HCT116 (cell line): ENCODE measurements around the gene TARS3. TPM values are rescaled to one million over a fixed set of nuclear protein-coding genes. Genes with fewer than 3 reads are reported as not detected.
A peak's percentile ranks its signal among the peaks of the same experiment; 100 is the strongest.

Experiments
- ATAC-seq: fragments of 200-7000 bp; cut with Tn5 transposase; 2 replicates; pipeline ENCODE4 v1.9.1; 2020; ENCODE audit warnings: mild to moderate bottlenecking, moderate library complexity
- BruUV-seq: library from RNA; stranded (reverse); fragments of 400-500 nt; replicated peaks from 2 replicates; lab custom pipeline; 2021; lab: Mats Ljungman, UMichigan
- CTCF ChIA-PET: fragments of 300-600 bp; sonication (Branson Sonifier 250); formaldehyde crosslinking; loops from one replicate; lab custom pipeline; 2021; ENCODE audit warnings: antibody characterized with exemption; lab: Charles Lee
- POLR2A ChIA-PET: fragments of 300-600, 350-600 bp; sonication (Branson Sonifier 250); formaldehyde crosslinking; loops from one replicate; lab custom pipeline; 2021; ENCODE audit warnings: antibody characterized with exemption; lab: Charles Lee
- RAD21 ChIA-PET, 2 experiments: fragments of 300-600 bp; sonication (Branson Sonifier 250); formaldehyde crosslinking; loops; one replicate each; lab custom pipeline; 2023; ENCODE audit warnings: low total read pairs in 2 of 2; ENCODE audit not compliant: uncharacterized antibody in 2 of 2, unreplicated experiment in 2 of 2, low non-redundant PET in 1 of 2; lab: Charles Lee
- DNase-seq: peaks from one replicate; pipeline ENCODE4 v3.0.0-alpha.2; 2010; ENCODE audit warnings: low read depth, low spot score
- H2AFZ ChIP-seq: fragments of 200-600 bp; shearing (Covaris generic), sonication (generic); 2 replicates; pipeline ENCODE4 v1.6.1; 2017; ENCODE audit warnings: low read depth, mixed run types, mixed read lengths, antibody characterized with exemption, low read length; ENCODE audit not compliant: poor library complexity, severe bottlenecking
- H3K27ac ChIP-seq: 2 replicates; pipeline ENCODE4 v1.5.1; 2012; ENCODE audit warnings: low read depth, low read length
- H3K27me3 ChIP-seq: fragments of 200-600 bp; sonication (generic); 2 replicates; pipeline ENCODE4 v1.6.1; 2016; ENCODE audit warnings: mixed run types, low read length, mixed read lengths; ENCODE audit not compliant: insufficient read depth
- H3K36me3 ChIP-seq, 2 experiments: fragments of 200-500 bp in 1 of 2; fragments of 200-600 bp in 1 of 2; sonication (Bioruptor generic) in 1 of 2; sonication (generic) in 1 of 2; 2 replicates each; pipeline versions ENCODE4 v1.5.1 to v1.6.1; 2014 to 2016; ENCODE audit warnings: low read length in 2 of 2, inconsistent platforms in 1 of 2, mixed read lengths in 1 of 2, mixed run types in 1 of 2; ENCODE audit not compliant: insufficient read depth in 2 of 2, control insufficient read depth in 1 of 2
- H3K4me1 ChIP-seq, 2 experiments: fragments of 200-600 bp in 1 of 2; sonication (generic) in 1 of 2; 2 replicates each; pipeline versions ENCODE4 v1.5.1 to v1.6.1; 2012 to 2017; ENCODE audit warnings: low read length in 2 of 2, inconsistent platforms in 1 of 2, mild to moderate bottlenecking in 1 of 2, mixed read lengths in 1 of 2, mixed run types in 1 of 2, moderate library complexity in 1 of 2; ENCODE audit not compliant: insufficient read depth in 2 of 2, control insufficient read depth in 1 of 2
- H3K4me2 ChIP-seq: fragments of 200-600 bp; sonication (generic); 2 replicates; pipeline ENCODE4 v1.6.1; 2017; ENCODE audit warnings: mixed run types, low read length, mixed read lengths
- H3K4me3 ChIP-seq, 2 experiments: fragments of 200-600 bp in 1 of 2; sonication (generic) in 1 of 2; replicated peaks in 1 of 2; 2 replicates each; pipeline ENCODE4 v1.5.1; 2011 to 2016; ENCODE audit warnings: low read length in 2 of 2, control low read depth in 1 of 2, low read depth in 1 of 2, mild to moderate bottlenecking in 1 of 2, mixed read lengths in 1 of 2, mixed run types in 1 of 2
- H3K79me2 ChIP-seq: fragments of 200-600 bp; sonication (generic); 2 replicates; pipeline ENCODE4 v1.6.1; 2017; ENCODE audit warnings: mild to moderate bottlenecking, mixed run types, low read length, moderate library complexity, mixed read lengths; ENCODE audit not compliant: insufficient read depth
- H3K9ac ChIP-seq: fragments of 200-600 bp; sonication (generic); 2 replicates; pipeline ENCODE4 v1.6.1; 2016; ENCODE audit warnings: low read length, mixed read lengths
- H3K9me2 ChIP-seq: fragments of 200-600 bp; sonication (generic), shearing (Covaris generic); 2 replicates; pipeline ENCODE4 v1.6.1; 2017; ENCODE audit warnings: mixed run types, mild to moderate bottlenecking, moderate library complexity; ENCODE audit not compliant: insufficient read depth
- H3K9me3 ChIP-seq, 2 experiments: fragments of 200-500 bp in 1 of 2; fragments of 200-600 bp in 1 of 2; sonication (Bioruptor generic) in 1 of 2; sonication (generic) in 1 of 2; 2 replicates each; pipeline ENCODE4 v1.6.1; 2014 to 2017; ENCODE audit warnings: low read length in 2 of 2, mixed read lengths in 2 of 2, inconsistent platforms in 1 of 2, low read depth in 1 of 2, mild to moderate bottlenecking in 1 of 2, mixed run types in 1 of 2, moderate library complexity in 1 of 2; ENCODE audit not compliant: control insufficient read depth in 1 of 2, insufficient read depth in 1 of 2
- H4K20me1 ChIP-seq: fragments of 200-600 bp; sonication (generic), shearing (Covaris generic); 2 replicates; pipeline ENCODE4 v1.6.1; 2017; ENCODE audit warnings: mixed run types, mild to moderate bottlenecking, moderate library complexity; ENCODE audit not compliant: insufficient read depth
- CTCF ChIP-seq, 3 experiments: fragments of 200-600 bp in 1 of 3; sonication (generic) in 1 of 3; IDR thresholded peaks in 2 of 3; conservative IDR thresholded peaks in 1 of 3; 2 replicates each; pipeline ENCODE4 v1.5.1; 2012 to 2017; ENCODE audit warnings: low read depth in 2 of 3, low read length in 2 of 3, antibody characterized with exemption in 1 of 3, borderline replicate concordance in 1 of 3, control low read depth in 1 of 3, mild to moderate bottlenecking in 1 of 3, mixed read lengths in 1 of 3, mixed run types in 1 of 3, moderate library complexity in 1 of 3; ENCODE audit not compliant: insufficient read depth in 1 of 3
- ELF1 ChIP-seq: IDR thresholded peaks from 2 replicates; pipeline ENCODE4 v1.6.1; 2012; ENCODE audit warnings: low read depth, borderline replicate concordance
- EZH2 ChIP-seq: fragments of 200-600 bp; sonication (generic); IDR thresholded peaks from 2 replicates; pipeline ENCODE4 v1.6.1; 2017; ENCODE audit warnings: antibody characterized with exemption, mixed run types
- EZH2phosphoT487 ChIP-seq: fragments of 200-600 bp; IDR thresholded peaks from 2 replicates; pipeline ENCODE4 v1.6.1; 2018; ENCODE audit warnings: antibody characterized with exemption, borderline replicate concordance
- JUND ChIP-seq: IDR thresholded peaks from 2 replicates; pipeline ENCODE4 v1.6.1; 2012
- POLR2AphosphoS5 ChIP-seq: IDR thresholded peaks from 2 replicates; pipeline ENCODE4 v1.6.1; 2011; ENCODE audit warnings: mild to moderate bottlenecking, low read depth, low read length, moderate library complexity
- RAD21 ChIP-seq: IDR thresholded peaks from 2 replicates; pipeline ENCODE4 v1.6.1; 2012; ENCODE audit warnings: low read depth, mild to moderate bottlenecking
- REST ChIP-seq: IDR thresholded peaks from 2 replicates; pipeline ENCODE4 v1.6.1; 2012; ENCODE audit warnings: low read depth
- SIN3A ChIP-seq: IDR thresholded peaks from 2 replicates; pipeline ENCODE4 v1.6.1; 2012; ENCODE audit warnings: low read depth
- SRF ChIP-seq: IDR thresholded peaks from 2 replicates; pipeline ENCODE4 v1.6.1; 2012; ENCODE audit warnings: low read depth
- YY1 ChIP-seq: IDR thresholded peaks from 2 replicates; pipeline ENCODE4 v1.6.1; 2011; ENCODE audit warnings: low read length, low read depth, moderate library complexity, mild to moderate bottlenecking; ENCODE audit not compliant: insufficient replicate concordance; ENCODE audit errors: extremely low read depth
- ZNF274 ChIP-seq: fragments of 200-500 bp; sonication (Bioruptor generic); IDR thresholded peaks from 2 replicates; pipeline ENCODE4 v1.6.1; 2014; ENCODE audit warnings: mild to moderate bottlenecking, low read depth, low read length, inconsistent platforms
- intact Hi-C: fragments of 100-400 bp; cut with micrococcal nuclease; formaldehyde crosslinking; loops from 2 replicates; pipeline ENCODE4 v1.10.0; 2022
- total RNA-seq: library from RNA; stranded (reverse); gene quantifications from one replicate; pipeline ENCODE4 v1.2.1, GENCODE V29; 2021; ENCODE audit not compliant: unreplicated experiment

The TARS3 gene
- total RNA-seq, 1 experiment from 2014 or later, result 11.1 TPM

GRCh38 chr15:101664303-101664913 is 59.9 kb downstream of the TARS3 start:
- no TSS peak for BruUV-seq

GRCh38 chr15:101662203-101662602 is 62.1 kb downstream of the TARS3 start:
- POLR2A ChIA-PET, result no interaction called here
- ATAC-seq (no peak), DNase-seq (no peak)
- Histone ChIP-seq H3K79me2 (no peaks in the 10 kb centered on the region), H3K36me3 (no peaks in the 10 kb centered on the region), H3K9ac (no peak overlapping the region), H3K27ac (no peak overlapping the region), H4K20me1 (no peaks in the 10 kb centered on the region), H3K9me3 (no peaks in the 10 kb centered on the region), H3K4me2 (no peak overlapping the region), H3K4me3 (no peak overlapping the region), H3K9me2 (no peaks in the 10 kb centered on the region), H3K4me1 (no peaks in the 10 kb centered on the region), H3K27me3 (no peaks in the 10 kb centered on the region), H2AFZ (no peak overlapping the region)
- CTCF ChIA-PET, result no interaction called here
- RAD21 ChIA-PET, result no interaction called here
- intact Hi-C loops, result no loop called here
- no TSS peak for BruUV-seq
- TF ChIP-seq SRF (no peak), EZH2phosphoT487 (no peak), EZH2 (no peak), ELF1 (no peak), POLR2AphosphoS5 (no peak), ZNF274 (no peak), SIN3A (no peak), JUND (no peak), YY1 (no peak), REST (no peak)

More at GRCh38 chr15:101664303-101664913, 59.9 kb downstream of the TARS3 start:
- ChIA-PET RAD21 (no interaction called here), CTCF (no interaction called here), POLR2A (no interaction called here)
- H3K9me2 ChIP-seq, result no peaks in the 10 kb centered on the region
- no peaks in the 10 kb centered on the region for H3K79me2 ChIP-seq
- no peaks in the 10 kb centered on the region for H3K36me3 ChIP-seq
- TF ChIP-seq RAD21, result peak; percentile 22; the same call in 1 of the 2 replicates
- TF ChIP-seq ZNF274, result no peak
- peak; percentile 19 to 51 (median 51); a peak in 5 of 6 replicates for TF ChIP-seq CTCF (IDR thresholded peaks at IDR 0.05 in 2 of 3, conservative IDR thresholded peaks at IDR 0.05 in 1 of 3; ENCODE audit: borderline replicate concordance in 1 of 3, insufficient read depth in 1 of 3, low read depth in 2 of 3, low read length in 2 of 3)
- H3K27ac ChIP-seq, result no peak overlapping the region
- no peak overlapping the region for H3K4me3 ChIP-seq
- H4K20me1 ChIP-seq, result no peaks in the 10 kb centered on the region
- ATAC-seq (peak; percentile 80), DNase-seq (no peak)
- intact Hi-C loops, result no loop called here
- H3K9me3 ChIP-seq, result no peaks in the 10 kb centered on the region
- H3K9ac ChIP-seq, result no peak overlapping the region
- H3K4me1 ChIP-seq, result no peaks in the 10 kb centered on the region
- no peak overlapping the region for H3K4me2 ChIP-seq
- H2AFZ ChIP-seq, result no peak overlapping the region
- no peaks in the 10 kb centered on the region for H3K27me3 ChIP-seq
